HepG2 (cell line): ENCODE measurements around the gene C14orf93. TPM values are rescaled to one million over a fixed set of nuclear protein-coding genes. Genes with fewer than 3 reads are reported as not detected.

Experiments
- ATAC-seq: fragments of 200-7000 bp; cut with Tn5 transposase; 3 replicates; pipeline ENCODE4 v1.9.1; 2020; ENCODE audit warnings: mild to moderate bottlenecking, moderate library complexity
- BruUV-seq: library from RNA; stranded (reverse); fragments of 400-500 nt; replicated peaks from 2 replicates; lab custom pipeline; 2021; lab: Mats Ljungman, UMichigan
- CTCF ChIA-PET: fragments of 300-600 bp; formaldehyde crosslinking; extraction: SDS; loops from one replicate; lab custom pipeline; 2021; ENCODE audit warnings: low total read pairs, inconsistent platforms, low intra/inter-chr PET ratio; lab: Yijun Ruan, JAX
- POLR2A ChIA-PET: fragments of 350-600 bp; sonication (Branson Sonifier 250); formaldehyde crosslinking; loops from one replicate; lab custom pipeline; 2020; ENCODE audit warnings: antibody characterized with exemption, inconsistent platforms; lab: Yijun Ruan, JAX
- DNase-seq: peaks from one replicate; pipeline ENCODE4 v3.0.0-alpha.2; 2015; ENCODE audit warnings: low spot score
- FAIRE-seq: peaks from 3 replicates; lab custom pipeline; 2011; peaks lifted over from hg19 to GRCh38; lab: Jason Lieb, UNC
- H2AFZ ChIP-seq: one replicate; pipeline ENCODE4 v1.6.1; 2011; ENCODE audit warnings: low read length, inconsistent platforms
- H3K27ac ChIP-seq: fragments of 300-600 bp; 3 replicates; pipeline ENCODE4 v1.8.0; 2011; ENCODE audit warnings: mixed run types, mild to moderate bottlenecking, mixed read lengths, low read length, inconsistent platforms; ENCODE audit not compliant: insufficient read depth; ENCODE audit errors: extremely low read length
- H3K27me3 ChIP-seq, 2 experiments: fragments of 200-600 bp in 1 of 2; 2 replicates in 1 of 2; 3 replicates in 1 of 2; pipeline versions ENCODE4 v1.6.0 to v1.8.0; 2011; ENCODE audit warnings: low read length in 2 of 2, mild to moderate bottlenecking in 2 of 2, moderate library complexity in 2 of 2, inconsistent platforms in 1 of 2; ENCODE audit not compliant: insufficient read depth in 2 of 2, control insufficient read depth in 1 of 2
- H3K36me3 ChIP-seq, 2 experiments: fragments of 200-600 bp in 1 of 2; replicated peaks in 1 of 2; 2 replicates in 1 of 2; 3 replicates in 1 of 2; pipeline versions ENCODE4 v1.5.1 to v1.8.0; 2011; ENCODE audit warnings: low read length in 2 of 2, inconsistent platforms in 1 of 2; ENCODE audit not compliant: insufficient read depth in 2 of 2, control insufficient read depth in 1 of 2
- H3K4me1 ChIP-seq: 2 replicates; pipeline ENCODE4 v1.5.1; 2012; ENCODE audit warnings: low read length, inconsistent platforms; ENCODE audit not compliant: insufficient read depth
- H3K4me2 ChIP-seq: 2 replicates; pipeline ENCODE4 v1.6.0; 2011; ENCODE audit warnings: low read depth, low read length, inconsistent platforms
- H3K4me3 ChIP-seq, 3 experiments: fragments of 200-600 bp in 1 of 3; sonication (generic), shearing (Covaris generic) in 1 of 3; replicated peaks in 1 of 3; 2 replicates each; pipeline ENCODE4 v1.5.1; 2011 to 2016; ENCODE audit warnings: low read length in 3 of 3, inconsistent platforms in 2 of 3, low read depth in 2 of 3, mild to moderate bottlenecking in 2 of 3, control low read depth in 1 of 3, mixed read lengths in 1 of 3; ENCODE audit not compliant: insufficient read depth in 1 of 3
- H3K79me2 ChIP-seq: one replicate; pipeline ENCODE4 v1.6.1; 2011; ENCODE audit warnings: low read length, inconsistent platforms; ENCODE audit not compliant: insufficient read depth
- H3K9ac ChIP-seq: 2 replicates; pipeline ENCODE4 v1.6.0; 2011; ENCODE audit warnings: mild to moderate bottlenecking, low read depth, low read length, inconsistent platforms; ENCODE audit not compliant: insufficient read depth
- H3K9me3 ChIP-seq: 2 replicates; pipeline ENCODE4 v1.5.1; 2012; ENCODE audit warnings: mild to moderate bottlenecking, low read length
- H4K20me1 ChIP-seq: 2 replicates; pipeline ENCODE4 v1.6.0; 2011; ENCODE audit warnings: inconsistent platforms, mild to moderate bottlenecking, low read length, moderate library complexity; ENCODE audit not compliant: insufficient read depth
- ARNT2 ChIP-seq: sonication (generic); formaldehyde crosslinking; IDR thresholded peaks from 2 replicates; pipeline ENCODE4 v1.8.0; 2022; ENCODE audit warnings: mild to moderate bottlenecking, low read depth, missing genetic modification reagents, moderate library complexity
- CREB3 ChIP-seq: sonication (generic); formaldehyde crosslinking; IDR thresholded peaks from 2 replicates; pipeline ENCODE4 v1.5.0; 2020; ENCODE audit warnings: missing genetic modification reagents
- MAFF ChIP-seq: IDR thresholded peaks from 2 replicates; pipeline ENCODE4 v1.6.1; 2011; ENCODE audit warnings: low read depth, low read length, improper control_type of control experiment
- MIXL1 ChIP-seq: IDR thresholded peaks from 2 replicates; pipeline ENCODE4 v1.6.1; 2016
- NONO ChIP-seq, 2 experiments: fragments of 450-650 bp in 1 of 2; sonication (generic) in 1 of 2; formaldehyde crosslinking in 1 of 2; IDR thresholded peaks in 1 of 2; conservative IDR thresholded peaks in 1 of 2; 2 replicates each; pipeline versions ENCODE4 v1.6.1 to v1.8.0; 2017 to 2022; ENCODE audit warnings: mild to moderate bottlenecking in 1 of 2, missing genetic modification reagents in 1 of 2, moderate library complexity in 1 of 2
- PRPF4 ChIP-seq: fragments of 200-400 bp; formaldehyde crosslinking; IDR thresholded peaks from 2 replicates; pipeline ENCODE4 v1.6.1; 2016; ENCODE audit warnings: low read length, low read depth; ENCODE audit not compliant: poor library complexity, severe bottlenecking
- REL ChIP-seq: sonication (generic); formaldehyde crosslinking; conservative IDR thresholded peaks from 2 replicates; pipeline ENCODE4 v1.8.0; 2022; ENCODE audit warnings: mild to moderate bottlenecking, missing genetic modification reagents, moderate library complexity
- ZFP90 ChIP-seq: sonication (generic); formaldehyde crosslinking; IDR thresholded peaks from 2 replicates; pipeline ENCODE4 v1.8.0; 2022; ENCODE audit warnings: missing genetic modification reagents, mild to moderate bottlenecking, inconsistent platforms, borderline replicate concordance
- ZNF501 ChIP-seq: sonication (generic); formaldehyde crosslinking; IDR thresholded peaks from 2 replicates; pipeline ENCODE4 v1.5.1; 2020; ENCODE audit warnings: mild to moderate bottlenecking, moderate library complexity, missing genetic modification reagents
- ZNF589 ChIP-seq: sonication (generic); formaldehyde crosslinking; conservative IDR thresholded peaks from 2 replicates; pipeline ENCODE4 v1.8.0; 2022; ENCODE audit warnings: mild to moderate bottlenecking, moderate library complexity, missing genetic modification reagents
- ZNF619 ChIP-seq: sonication (generic); formaldehyde crosslinking; IDR thresholded peaks from 2 replicates; pipeline ENCODE4 v1.4.0; 2020; ENCODE audit warnings: mild to moderate bottlenecking, missing genetic modification reagents
- ZNF766 ChIP-seq: sonication (generic); formaldehyde crosslinking; IDR thresholded peaks from 2 replicates; pipeline ENCODE4 v1.5.0; 2020; ENCODE audit warnings: missing genetic modification reagents, borderline replicate concordance
- ZSCAN9 ChIP-seq: IDR thresholded peaks from 2 replicates; pipeline ENCODE4 v1.6.1; 2016; ENCODE audit warnings: borderline replicate concordance
- WGBS: methylation state at CpG from one replicate; pipeline ENCODE4 v1.1.6; 2017; ENCODE audit warnings: low lambda C conversion rate; 5-methylcytosine and 5-hydroxymethylcytosine counted together
- in situ Hi-C: cut with HindIII; loops from 2 replicates; pipeline ENCODE4 v1.10.0; 2017; ENCODE audit warnings: low pct_unique_long_range_greater_than_20kb; ENCODE audit not compliant: extremely low pct_ligation_motif_present
- intact Hi-C: fragments of 100-400 bp; cut with micrococcal nuclease; formaldehyde crosslinking; loops from one replicate; pipeline ENCODE4 v1.10.0; 2022; ENCODE audit not compliant: unreplicated experiment
- polyA plus RNA-seq, 8 experiments: library from polyadenylated mRNA; depleted of rRNA in 3 of 8; stranded (reverse) in 7 of 8; unstranded in 1 of 8; fragments of >200 nt; fragmentation: Illumina TruSeq in 4 of 8; extraction: Trizol in 4 of 8; gene quantifications; 2 replicates each; pipeline versions ENCODE4 v1.2.1 to v1.2.3, GENCODE V29; 2011 to 2016; ENCODE audit warnings: low read depth in 4 of 8, missing spikeins in 1 of 8, mixed read lengths in 1 of 8; ENCODE audit not compliant: insufficient read depth in 1 of 8
- total RNA-seq, 5 experiments: library from RNA; depleted of rRNA; stranded (reverse); fragments of >200 nt; fragmentation: Illumina TruSeq; extraction: Trizol; gene quantifications; 2 replicates each; pipeline ENCODE4 v1.2.3, GENCODE V29; 2016; ENCODE audit warnings: low read depth in 1 of 5
- TF ChIP-seq, protein P1 (sequence below): sonication (generic); formaldehyde crosslinking; IDR thresholded peaks from 2 replicates; pipeline ENCODE4 v1.4.0; 2020; ENCODE audit warnings: missing genetic modification reagents, low read depth, mild to moderate bottlenecking, borderline replicate concordance
- TF ChIP-seq, protein P2 (sequence below): sonication (generic); formaldehyde crosslinking; IDR thresholded peaks from 2 replicates; pipeline ENCODE4 v1.4.0; 2020; ENCODE audit warnings: mild to moderate bottlenecking, missing genetic modification reagents
- TF ChIP-seq, protein P3 (sequence below): IDR thresholded peaks from 2 replicates; pipeline ENCODE4 v1.6.1; 2018; ENCODE audit warnings: missing genetic modification reagents, mild to moderate bottlenecking, missing compliant biosample characterization

Gene C14orf93
- total and polyA plus RNA-seq, 2 of the 13 experiments (the other 11 are each of a cell fraction or from before 2014, with no cell fraction given): 11.4 to 22.5 TPM

GRCh38 chr14:23056145-23056955 lies 46.4 kb upstream of the C14orf93 start:
- peak; percentile 81 for DNase-seq
- Histone ChIP-seq H3K36me3 (peaks cover 19 to 24% of the 10 kb centered on the region in 2 experiments), H2AFZ (no peak overlapping the region), H3K4me2 (peak overlapping the region; percentile 98), H3K4me1 (peaks cover 26% of the 10 kb centered on the region), H3K27ac (no peak overlapping the region), H3K9ac (peak overlapping the region; percentile 54; the same call in 1 of the 2 replicates), H3K4me3 (peak overlapping the region; percentile 55 to 88 (median 64)), H3K27me3 (peaks cover 0 to 6% of the 10 kb centered on the region in 2 experiments; a peak in 1 of 5 replicates), H4K20me1 (peaks cover 13% of the 10 kb centered on the region; the same call in 1 of the 2 replicates), H3K9me3 (no peaks in the 10 kb centered on the region), H3K79me2 (no peaks in the 10 kb centered on the region)
- peak; percentile 93 for FAIRE-seq
- intact Hi-C loops (no loop called here), in situ Hi-C loops (no loop called here)
- 3% methylated on average over 17 of the region's 17 CpGs for WGBS
- ChIA-PET POLR2A (interaction anchor here (0.8 to 7.4 kb wide), 11 partner anchors 9 to 82 kb away, joined by 3 to 72 read pairs (median 12); partner anchors contain the start of genes ACIN1, AJUBA and C14orf119), CTCF (interaction anchor here (0.5 to 8.5 kb wide), 12 partner anchors 10 to 499 kb away, joined by 3 to 173 read pairs (median 6); no protein-coding TSS in a partner anchor)
- ATAC-seq: peak; percentile 74
- BruUV-seq: no TSS peak
- no peak for TF ChIP-seq NONO (IDR thresholded peaks at IDR 0.05)
- peak; percentile 64; the same call in 1 of the 2 replicates for TF ChIP-seq NONO (CRISPR knock-in tag; conservative IDR thresholded peaks at IDR 0.05)
- TF ChIP-seq ZFP90 (CRISPR knock-in tag): peak; percentile 71; the same call in 1 of the 2 replicates
- peak; percentile 82; the same call in 1 of the 2 replicates for TF ChIP-seq ZNF619 (CRISPR knock-in tag)
- TF ChIP-seq ZNF501 (CRISPR knock-in tag): peak; percentile 85; the same call in 1 of the 2 replicates
- TF ChIP-seq MIXL1: no peak
- 0 out of 2 replicates have a peak, but pooled peaks have one; percentile 20 for TF ChIP-seq ZNF589 (CRISPR knock-in tag)
- TF ChIP-seq ZSCAN9 (CRISPR knock-in tag): peak; percentile 53; the same call in 1 of the 2 replicates
- no peak; the same call in 1 of the 2 replicates for TF ChIP-seq ARNT2 (CRISPR knock-in tag)
- no peak for TF ChIP-seq ZNF766
- TF ChIP-seq, protein P1, sequence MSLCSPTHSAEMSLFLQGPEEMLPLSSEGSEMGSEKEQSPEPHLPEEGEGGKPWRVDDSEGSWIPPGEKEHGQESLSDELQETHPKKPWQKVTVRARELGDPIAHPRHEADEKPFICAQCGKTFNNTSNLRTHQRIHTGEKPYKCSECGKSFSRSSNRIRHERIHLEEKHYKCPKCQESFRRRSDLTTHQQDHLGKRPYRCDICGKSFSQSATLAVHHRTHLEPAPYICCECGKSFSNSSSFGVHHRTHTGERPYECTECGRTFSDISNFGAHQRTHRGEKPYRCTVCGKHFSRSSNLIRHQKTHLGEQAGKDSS (CRISPR knock-in tag): peak; percentile 7; the same call in 1 of the 2 replicates
- no peak for TF ChIP-seq REL (CRISPR knock-in tag)
- TF ChIP-seq MAFF: peak; percentile 2; the same call in 1 of the 2 replicates
- TF ChIP-seq, protein P2, sequence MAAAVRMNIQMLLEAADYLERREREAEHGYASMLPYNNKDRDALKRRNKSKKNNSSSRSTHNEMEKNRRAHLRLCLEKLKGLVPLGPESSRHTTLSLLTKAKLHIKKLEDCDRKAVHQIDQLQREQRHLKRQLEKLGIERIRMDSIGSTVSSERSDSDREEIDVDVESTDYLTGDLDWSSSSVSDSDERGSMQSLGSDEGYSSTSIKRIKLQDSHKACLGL (CRISPR knock-in tag): no peak
- TF ChIP-seq, protein P3, sequence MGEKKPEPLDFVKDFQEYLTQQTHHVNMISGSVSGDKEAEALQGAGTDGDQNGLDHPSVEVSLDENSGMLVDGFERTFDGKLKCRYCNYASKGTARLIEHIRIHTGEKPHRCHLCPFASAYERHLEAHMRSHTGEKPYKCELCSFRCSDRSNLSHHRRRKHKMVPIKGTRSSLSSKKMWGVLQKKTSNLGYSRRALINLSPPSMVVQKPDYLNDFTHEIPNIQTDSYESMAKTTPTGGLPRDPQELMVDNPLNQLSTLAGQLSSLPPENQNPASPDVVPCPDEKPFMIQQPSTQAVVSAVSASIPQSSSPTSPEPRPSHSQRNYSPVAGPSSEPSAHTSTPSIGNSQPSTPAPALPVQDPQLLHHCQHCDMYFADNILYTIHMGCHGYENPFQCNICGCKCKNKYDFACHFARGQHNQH (CRISPR knock-in tag): peak; percentile 55; the same call in 1 of the 2 replicates
- no peak for TF ChIP-seq PRPF4
- no peak for TF ChIP-seq CREB3 (CRISPR knock-in tag)
